Heart left ventricle (tissue), 13 donors: ENCODE data around the gene TMEM178B.

Experiments
- POLR2A ChIP-seq, 2 donors: fragments of 450-650 bp; IDR thresholded peaks; one replicate each; pipeline ENCODE4 v1.6.1; 2017; ENCODE audit warnings: antibody characterized with exemption in 2 of 2, mild to moderate bottlenecking in 2 of 2, moderate library complexity in 2 of 2
- TF ChIP-seq, protein P1 (sequence below), 12 donors: fragments of 200-600 bp; sonication (generic) in 4 of 12; IDR thresholded peaks; one replicate each; pipeline versions ENCODE4 v1.5.0 to v1.8.0; 2018 to 2022; ENCODE audit warnings: antibody characterized with exemption in 12 of 12, mild to moderate bottlenecking in 5 of 12
- donor health status: ischemic (EF 13 %, LVEDD 7.1; RV severe dilation, severe dysfunction).
- donor health status: DM: no; HTN: yes; CAD: no.
- donor health status: DM: no; HTN: no; CAD: no.
- donor health status: ischemic (EF 25% LVEDD 6.9; RV normal size, moderate dysfunction).
- donor health status: ischemic (EF 25% LVEDD 5.7; RV mildly dilated, moderate dysfunction).
- donor health status: ischemic (EF 35%, LVEDD 5.7; RV mildly dilated, moderate dysfunction).
- donor health status: nonischemic (EF 11% LVEDD 7.7; RV severe dilation, severe dysfunction).
- donor health status: DM: yes; HTN: yes; CAD: no.
- donor health status: PGD.
- donor health status: ischemic (EF 29% LVEDD 5.4; RV normal size, mild dysfunction).
- donor health status: nonischemic (EF 23%, LVEDD 6.1; RV moderate dilation, normal function).

GRCh38 chr7:141409801-141410329, 336.0 kb downstream of the TMEM178B start:
- TF ChIP-seq, protein P1, sequence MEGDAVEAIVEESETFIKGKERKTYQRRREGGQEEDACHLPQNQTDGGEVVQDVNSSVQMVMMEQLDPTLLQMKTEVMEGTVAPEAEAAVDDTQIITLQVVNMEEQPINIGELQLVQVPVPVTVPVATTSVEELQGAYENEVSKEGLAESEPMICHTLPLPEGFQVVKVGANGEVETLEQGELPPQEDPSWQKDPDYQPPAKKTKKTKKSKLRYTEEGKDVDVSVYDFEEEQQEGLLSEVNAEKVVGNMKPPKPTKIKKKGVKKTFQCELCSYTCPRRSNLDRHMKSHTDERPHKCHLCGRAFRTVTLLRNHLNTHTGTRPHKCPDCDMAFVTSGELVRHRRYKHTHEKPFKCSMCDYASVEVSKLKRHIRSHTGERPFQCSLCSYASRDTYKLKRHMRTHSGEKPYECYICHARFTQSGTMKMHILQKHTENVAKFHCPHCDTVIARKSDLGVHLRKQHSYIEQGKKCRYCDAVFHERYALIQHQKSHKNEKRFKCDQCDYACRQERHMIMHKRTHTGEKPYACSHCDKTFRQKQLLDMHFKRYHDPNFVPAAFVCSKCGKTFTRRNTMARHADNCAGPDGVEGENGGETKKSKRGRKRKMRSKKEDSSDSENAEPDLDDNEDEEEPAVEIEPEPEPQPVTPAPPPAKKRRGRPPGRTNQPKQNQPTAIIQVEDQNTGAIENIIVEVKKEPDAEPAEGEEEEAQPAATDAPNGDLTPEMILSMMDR (IDR thresholded peaks at IDR 0.05), result no peak
- TF ChIP-seq POLR2A (IDR thresholded peaks at IDR 0.05), result no peak
